KMS-11 (cell line): ENCODE measurements around the gene LUZP1.
A peak's percentile ranks its signal among the peaks of the same experiment; 100 is the strongest.

ENCODE experiments used
- H2AFZ ChIP-seq: fragments of 200-600 bp; sonication (generic); 2 replicates; pipeline ENCODE4 v1.6.1; 2016; ENCODE audit warnings: antibody characterized with exemption, mixed run types, low read depth
- H3K27ac ChIP-seq: fragments of 200-600 bp; sonication (generic); 2 replicates; pipeline ENCODE4 v1.6.1; 2016; ENCODE audit warnings: mild to moderate bottlenecking, mixed run types
- H3K27me3 ChIP-seq: fragments of 200-600 bp; sonication (generic); 2 replicates; pipeline ENCODE4 v1.6.1; 2017; ENCODE audit warnings: mild to moderate bottlenecking, low read depth, mixed run types, moderate library complexity; ENCODE audit not compliant: insufficient read depth
- H3K36me3 ChIP-seq: fragments of 200-600 bp; sonication (generic); 2 replicates; pipeline ENCODE4 v1.6.1; 2017; ENCODE audit warnings: mild to moderate bottlenecking, mixed run types; ENCODE audit not compliant: insufficient read depth
- H3K4me1 ChIP-seq: fragments of 200-600 bp; sonication (generic); 2 replicates; pipeline ENCODE4 v1.6.1; 2016; ENCODE audit warnings: mild to moderate bottlenecking, low read depth, mixed run types; ENCODE audit not compliant: poor library complexity, severe bottlenecking
- H3K4me2 ChIP-seq: fragments of 200-600 bp; sonication (generic); 2 replicates; pipeline ENCODE4 v1.7.0; 2016; ENCODE audit warnings: mild to moderate bottlenecking, mixed run types
- H3K4me3 ChIP-seq: fragments of 200-600 bp; sonication (generic); IDR thresholded peaks from 2 replicates; pipeline ENCODE4 v1.6.1; 2017; ENCODE audit warnings: low read depth, low read length, mixed read lengths; ENCODE audit not compliant: insufficient read depth
- H3K79me2 ChIP-seq: fragments of 200-600 bp; sonication (generic); 2 replicates; pipeline ENCODE4 v1.6.1; 2016; ENCODE audit warnings: low read depth, mixed run types; ENCODE audit not compliant: insufficient read depth
- H3K9ac ChIP-seq: fragments of 200-600 bp; sonication (generic); 2 replicates; pipeline ENCODE4 v1.6.1; 2016; ENCODE audit warnings: mild to moderate bottlenecking, mixed run types
- H4K20me1 ChIP-seq: fragments of 200-600 bp; sonication (generic); 2 replicates; pipeline ENCODE4 v1.6.1; 2016; ENCODE audit warnings: mild to moderate bottlenecking, mixed run types; ENCODE audit not compliant: insufficient read depth
- CTCF ChIP-seq: fragments of 200-600 bp; sonication (generic); conservative IDR thresholded peaks from 2 replicates; pipeline ENCODE4 v1.6.1; 2017; ENCODE audit warnings: low read depth, mild to moderate bottlenecking, antibody characterized with exemption, low read length, moderate library complexity, mixed read lengths

Gene LUZP1

GRCh38 chr1:23103001-23103889 is 65.4 kb downstream of the LUZP1 start:
- Histone ChIP-seq H3K4me3 (no peak overlapping the region), H3K27ac (no peak overlapping the region), H3K4me1 (peaks cover 41% of the 10 kb centered on the region), H3K9ac (no peak overlapping the region), H3K27me3 (no peaks in the 10 kb centered on the region), H3K4me2 (no peak overlapping the region), H3K79me2 (no peaks in the 10 kb centered on the region), H4K20me1 (no peaks in the 10 kb centered on the region), H2AFZ (no peak overlapping the region), H3K36me3 (no peaks in the 10 kb centered on the region)
- TF ChIP-seq CTCF = no peak

GRCh38 chr1:23102289-23102688 is 66.4 kb downstream of the LUZP1 start:
- Histone ChIP-seq H3K4me2 (no peak overlapping the region), H3K27me3 (no peaks in the 10 kb centered on the region), H3K79me2 (no peaks in the 10 kb centered on the region)

GRCh38 chr1:23101887-23102286 is 66.8 kb downstream of the LUZP1 start:
- Histone ChIP-seq H3K4me1 (peaks cover 41% of the 10 kb centered on the region), H3K27me3 (no peaks in the 10 kb centered on the region), H4K20me1 (no peaks in the 10 kb centered on the region), H3K4me2 (no peak overlapping the region), H3K9ac (no peak overlapping the region), H3K27ac (no peak overlapping the region), H3K36me3 (no peaks in the 10 kb centered on the region), H3K79me2 (no peaks in the 10 kb centered on the region), H3K4me3 (no peak overlapping the region), H2AFZ (no peak overlapping the region)
- no peak for TF ChIP-seq CTCF

More at GRCh38 chr1:23102289-23102688, 66.4 kb downstream of the LUZP1 start:
- Histone ChIP-seq H3K4me3 (no peak overlapping the region), H3K36me3 (no peaks in the 10 kb centered on the region), H2AFZ (no peak overlapping the region), H3K9ac (no peak overlapping the region), H3K27ac (no peak overlapping the region), H3K4me1 (peaks cover 41% of the 10 kb centered on the region), H4K20me1 (no peaks in the 10 kb centered on the region)
- no peak for TF ChIP-seq CTCF

GRCh38 chr1:23101101-23101827 is 67.4 kb downstream of the LUZP1 start:
- Histone ChIP-seq H3K9ac (no peak overlapping the region), H4K20me1 (no peaks in the 10 kb centered on the region), H3K27ac (peak overlapping the region; percentile 55; the same call in 1 of the 2 replicates), H3K4me2 (peak overlapping the region; percentile 37), H3K4me1 (peaks cover 41% of the 10 kb centered on the region), H3K36me3 (no peaks in the 10 kb centered on the region), H3K4me3 (no peak overlapping the region), H2AFZ (no peak overlapping the region), H3K27me3 (no peaks in the 10 kb centered on the region), H3K79me2 (no peaks in the 10 kb centered on the region)
- no peak for TF ChIP-seq CTCF
